GM23338 (cell line): Measurements from ENCODE around the gene E4F1. TPM values are rescaled to one million over a fixed set of nuclear protein-coding genes. Genes with fewer than 3 reads are reported as not detected.

Experiments
- ATAC-seq: fragments of 200-7000 bp; cut with Tn5 transposase; 3 replicates; pipeline ENCODE4 v1.9.1; 2020
- DNase-seq: peaks from one replicate; pipeline ENCODE4 v3.0.0-alpha.2; 2015; ENCODE audit warnings: low spot score
- H2AFZ ChIP-seq: fragments of 200-600 bp; sonication (generic); 2 replicates; pipeline ENCODE4 v1.8.0; 2016; ENCODE audit warnings: antibody characterized with exemption, mild to moderate bottlenecking, moderate library complexity
- H3F3A ChIP-seq: fragments of 200-600 bp; sonication (generic); replicated peaks from 2 replicates; pipeline ENCODE4 v1.8.0; 2017; ENCODE audit warnings: antibody characterized with exemption, mixed run types, low read depth
- H3K27ac ChIP-seq: fragments of 200-600 bp; sonication (generic); 2 replicates; pipeline ENCODE4 v1.6.1; 2016; ENCODE audit warnings: low read depth
- H3K27me3 ChIP-seq: fragments of 200-600 bp; sonication (generic); 2 replicates; pipeline ENCODE4 v1.8.0; 2016; ENCODE audit warnings: mild to moderate bottlenecking, mixed run types, moderate library complexity; ENCODE audit not compliant: insufficient read depth
- H3K36me3 ChIP-seq: fragments of 200-600 bp; sonication (generic); 2 replicates; pipeline ENCODE4 v1.8.0; 2016; ENCODE audit warnings: mild to moderate bottlenecking; ENCODE audit not compliant: insufficient read depth
- H3K4me1 ChIP-seq: fragments of 200-600 bp; sonication (generic); 2 replicates; pipeline ENCODE4 v1.8.0; 2016; ENCODE audit warnings: mild to moderate bottlenecking, moderate library complexity; ENCODE audit not compliant: insufficient read depth
- H3K4me2 ChIP-seq: fragments of 200-600 bp; sonication (generic); 2 replicates; pipeline ENCODE4 v1.7.1; 2017; ENCODE audit warnings: mixed run types
- H3K4me3 ChIP-seq: fragments of 200-600 bp; sonication (generic); 2 replicates; pipeline ENCODE4 v1.6.1; 2016; ENCODE audit warnings: mixed run types
- H3K79me2 ChIP-seq: fragments of 200-600 bp; sonication (generic); replicated peaks from 2 replicates; pipeline ENCODE4 v1.8.0; 2017; ENCODE audit warnings: mild to moderate bottlenecking; ENCODE audit not compliant: insufficient read depth
- H3K9me2 ChIP-seq: fragments of 200-600 bp; sonication (generic); 2 replicates; pipeline ENCODE4 v1.8.0; 2017; ENCODE audit not compliant: insufficient read depth
- H4K20me1 ChIP-seq: fragments of 200-600 bp; sonication (generic); replicated peaks from 2 replicates; pipeline ENCODE4 v1.8.0; 2017; ENCODE audit warnings: mild to moderate bottlenecking; ENCODE audit not compliant: insufficient read depth
- H3K27ac Mint-ChIP-seq: 2 replicates; pipeline ENCODE4 v1.8.0; 2020; ENCODE audit warnings: inconsistent platforms, mild to moderate bottlenecking, moderate library complexity, mixed read lengths
- H3K27me3 Mint-ChIP-seq: 3 replicates; pipeline ENCODE4 v1.8.0; 2022; ENCODE audit warnings: low read depth, mild to moderate bottlenecking, moderate library complexity, mixed read lengths, inconsistent platforms; ENCODE audit not compliant: insufficient read depth, poor library complexity
- H3K36me3 Mint-ChIP-seq: 3 replicates; pipeline ENCODE4 v1.8.0; 2021; ENCODE audit warnings: low read depth, mild to moderate bottlenecking, inconsistent platforms, moderate library complexity, mixed read lengths
- H3K4me1 Mint-ChIP-seq: 3 replicates; pipeline ENCODE4 v1.8.0; 2020; ENCODE audit warnings: mild to moderate bottlenecking, inconsistent platforms, mixed read lengths
- H3K4me3 Mint-ChIP-seq: 3 replicates; pipeline ENCODE4 v1.8.0; 2021; ENCODE audit warnings: moderate library complexity, mild to moderate bottlenecking, inconsistent platforms, mixed read lengths
- H3K9me3 Mint-ChIP-seq: 3 replicates; pipeline ENCODE4 v1.8.0; 2020; ENCODE audit warnings: moderate library complexity, mild to moderate bottlenecking, inconsistent platforms, mixed read lengths
- CREB1 ChIP-seq: fragments of 250-450 bp; sonication (Bioruptor Pico); IDR thresholded peaks from 2 replicates; pipeline ENCODE4 v1.5.0; 2020; ENCODE audit warnings: low read depth, mild to moderate bottlenecking, moderate library complexity
- EZH2 ChIP-seq: fragments of 200-600 bp; sonication (generic); IDR thresholded peaks from one replicate; pipeline ENCODE4 v1.8.0; 2017; ENCODE audit warnings: antibody characterized with exemption, mild to moderate bottlenecking, low read depth; ENCODE audit not compliant: unreplicated experiment
- EZH2phosphoT487 ChIP-seq: fragments of 200-600 bp; sonication (generic); IDR thresholded peaks from one replicate; pipeline ENCODE4 v1.8.1; 2018; ENCODE audit warnings: antibody characterized with exemption; ENCODE audit not compliant: unreplicated experiment
- JUNB ChIP-seq: IDR thresholded peaks from one replicate; pipeline ENCODE4 v1.6.1; 2016; ENCODE audit warnings: antibody characterized with exemption; ENCODE audit not compliant: unreplicated experiment
- NANOG ChIP-seq: IDR thresholded peaks from 2 replicates; pipeline ENCODE4 v1.6.1; 2016; ENCODE audit warnings: antibody characterized with exemption, borderline replicate concordance
- POLR2AphosphoS5 ChIP-seq: IDR thresholded peaks from 2 replicates; pipeline ENCODE4 v1.6.1; 2016; ENCODE audit warnings: antibody characterized with exemption, low read depth
- STAT1 ChIP-seq: IDR thresholded peaks from one replicate; pipeline ENCODE4 v1.6.1; 2016; ENCODE audit warnings: antibody characterized with exemption; ENCODE audit not compliant: unreplicated experiment
- ZNF114 ChIP-seq: fragments of 250-450 bp; sonication (Bioruptor Pico); IDR thresholded peaks from 2 replicates; pipeline ENCODE4 v1.5.0; 2020; ENCODE audit warnings: mild to moderate bottlenecking, moderate library complexity
- ZNF331 ChIP-seq: fragments of 250-450 bp; sonication (Bioruptor Pico); IDR thresholded peaks from 2 replicates; pipeline ENCODE4 v1.5.0; 2020; ENCODE audit warnings: low read depth, mild to moderate bottlenecking, moderate library complexity
- polyA plus RNA-seq: library from polyadenylated mRNA; unstranded; fragments of >200 nt; fragmentation: Nextera tagmentation; extraction: Ambion mirVana; gene quantifications from 2 replicates; pipeline ENCODE4 v1.2.1, GENCODE V29; 2016
- total RNA-seq: library from RNA; depleted of rRNA; stranded (reverse); fragments of >200 nt; shearing (Covaris generic); gene quantifications from 2 replicates; pipeline ENCODE4 v1.2.3, GENCODE V29; 2014
- TF ChIP-seq, protein P1 (sequence below): fragments of 250-450 bp; sonication (Bioruptor Pico); IDR thresholded peaks from 2 replicates; pipeline ENCODE4 v1.5.0; 2020; ENCODE audit warnings: mild to moderate bottlenecking, moderate library complexity
- TF ChIP-seq, protein P2 (sequence below): IDR thresholded peaks from 2 replicates; pipeline ENCODE4 v1.6.1; 2016; ENCODE audit warnings: antibody characterized with exemption
- TF ChIP-seq, protein P3 (sequence below), 2 experiments: fragments of 200-600 bp in 1 of 2; sonication (generic) in 1 of 2; conservative IDR thresholded peaks; 2 replicates each; pipeline versions ENCODE4 v1.5.1 to v1.6.1; 2016 to 2017; ENCODE audit warnings: antibody characterized with exemption in 2 of 2, low read depth in 2 of 2, mild to moderate bottlenecking in 2 of 2, moderate library complexity in 1 of 2
- TF ChIP-seq, protein P4 (sequence below): IDR thresholded peaks from one replicate; pipeline ENCODE4 v1.6.1; 2018; ENCODE audit warnings: antibody characterized with exemption; ENCODE audit not compliant: unreplicated experiment

Gene E4F1
- total and polyA plus RNA-seq, 2 experiments from 2014 or later = 22.6 to 45.5 TPM

DNA sequence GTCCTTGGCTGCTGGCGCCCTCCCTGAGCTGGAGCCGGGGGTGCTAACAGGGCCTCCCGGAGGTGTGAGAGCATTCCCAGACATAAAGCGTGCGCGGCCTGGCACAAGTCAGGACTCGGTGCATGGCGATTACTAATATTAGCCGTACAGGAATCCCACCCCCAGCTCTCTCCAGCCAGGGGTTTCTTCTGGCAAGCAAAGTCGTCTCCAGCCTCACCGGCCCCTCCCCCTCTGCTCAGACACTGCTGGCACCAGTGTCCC lies 32.0 kb upstream of the E4F1 start:
- ATAC-seq (no peak), DNase-seq (no peak)
- no peaks in the 10 kb centered on the region for H3K9me3 Mint-ChIP-seq
- TF ChIP-seq EZH2 (no peak), CREB1 (no peak), NANOG (no peak), ZNF114 (no peak), EZH2phosphoT487 (no peak), STAT1 (no peak), JUNB (no peak), ZNF331 (CRISPR knock-in tag) (no peak), POLR2AphosphoS5 (no peak)
- TF ChIP-seq, protein P1, sequence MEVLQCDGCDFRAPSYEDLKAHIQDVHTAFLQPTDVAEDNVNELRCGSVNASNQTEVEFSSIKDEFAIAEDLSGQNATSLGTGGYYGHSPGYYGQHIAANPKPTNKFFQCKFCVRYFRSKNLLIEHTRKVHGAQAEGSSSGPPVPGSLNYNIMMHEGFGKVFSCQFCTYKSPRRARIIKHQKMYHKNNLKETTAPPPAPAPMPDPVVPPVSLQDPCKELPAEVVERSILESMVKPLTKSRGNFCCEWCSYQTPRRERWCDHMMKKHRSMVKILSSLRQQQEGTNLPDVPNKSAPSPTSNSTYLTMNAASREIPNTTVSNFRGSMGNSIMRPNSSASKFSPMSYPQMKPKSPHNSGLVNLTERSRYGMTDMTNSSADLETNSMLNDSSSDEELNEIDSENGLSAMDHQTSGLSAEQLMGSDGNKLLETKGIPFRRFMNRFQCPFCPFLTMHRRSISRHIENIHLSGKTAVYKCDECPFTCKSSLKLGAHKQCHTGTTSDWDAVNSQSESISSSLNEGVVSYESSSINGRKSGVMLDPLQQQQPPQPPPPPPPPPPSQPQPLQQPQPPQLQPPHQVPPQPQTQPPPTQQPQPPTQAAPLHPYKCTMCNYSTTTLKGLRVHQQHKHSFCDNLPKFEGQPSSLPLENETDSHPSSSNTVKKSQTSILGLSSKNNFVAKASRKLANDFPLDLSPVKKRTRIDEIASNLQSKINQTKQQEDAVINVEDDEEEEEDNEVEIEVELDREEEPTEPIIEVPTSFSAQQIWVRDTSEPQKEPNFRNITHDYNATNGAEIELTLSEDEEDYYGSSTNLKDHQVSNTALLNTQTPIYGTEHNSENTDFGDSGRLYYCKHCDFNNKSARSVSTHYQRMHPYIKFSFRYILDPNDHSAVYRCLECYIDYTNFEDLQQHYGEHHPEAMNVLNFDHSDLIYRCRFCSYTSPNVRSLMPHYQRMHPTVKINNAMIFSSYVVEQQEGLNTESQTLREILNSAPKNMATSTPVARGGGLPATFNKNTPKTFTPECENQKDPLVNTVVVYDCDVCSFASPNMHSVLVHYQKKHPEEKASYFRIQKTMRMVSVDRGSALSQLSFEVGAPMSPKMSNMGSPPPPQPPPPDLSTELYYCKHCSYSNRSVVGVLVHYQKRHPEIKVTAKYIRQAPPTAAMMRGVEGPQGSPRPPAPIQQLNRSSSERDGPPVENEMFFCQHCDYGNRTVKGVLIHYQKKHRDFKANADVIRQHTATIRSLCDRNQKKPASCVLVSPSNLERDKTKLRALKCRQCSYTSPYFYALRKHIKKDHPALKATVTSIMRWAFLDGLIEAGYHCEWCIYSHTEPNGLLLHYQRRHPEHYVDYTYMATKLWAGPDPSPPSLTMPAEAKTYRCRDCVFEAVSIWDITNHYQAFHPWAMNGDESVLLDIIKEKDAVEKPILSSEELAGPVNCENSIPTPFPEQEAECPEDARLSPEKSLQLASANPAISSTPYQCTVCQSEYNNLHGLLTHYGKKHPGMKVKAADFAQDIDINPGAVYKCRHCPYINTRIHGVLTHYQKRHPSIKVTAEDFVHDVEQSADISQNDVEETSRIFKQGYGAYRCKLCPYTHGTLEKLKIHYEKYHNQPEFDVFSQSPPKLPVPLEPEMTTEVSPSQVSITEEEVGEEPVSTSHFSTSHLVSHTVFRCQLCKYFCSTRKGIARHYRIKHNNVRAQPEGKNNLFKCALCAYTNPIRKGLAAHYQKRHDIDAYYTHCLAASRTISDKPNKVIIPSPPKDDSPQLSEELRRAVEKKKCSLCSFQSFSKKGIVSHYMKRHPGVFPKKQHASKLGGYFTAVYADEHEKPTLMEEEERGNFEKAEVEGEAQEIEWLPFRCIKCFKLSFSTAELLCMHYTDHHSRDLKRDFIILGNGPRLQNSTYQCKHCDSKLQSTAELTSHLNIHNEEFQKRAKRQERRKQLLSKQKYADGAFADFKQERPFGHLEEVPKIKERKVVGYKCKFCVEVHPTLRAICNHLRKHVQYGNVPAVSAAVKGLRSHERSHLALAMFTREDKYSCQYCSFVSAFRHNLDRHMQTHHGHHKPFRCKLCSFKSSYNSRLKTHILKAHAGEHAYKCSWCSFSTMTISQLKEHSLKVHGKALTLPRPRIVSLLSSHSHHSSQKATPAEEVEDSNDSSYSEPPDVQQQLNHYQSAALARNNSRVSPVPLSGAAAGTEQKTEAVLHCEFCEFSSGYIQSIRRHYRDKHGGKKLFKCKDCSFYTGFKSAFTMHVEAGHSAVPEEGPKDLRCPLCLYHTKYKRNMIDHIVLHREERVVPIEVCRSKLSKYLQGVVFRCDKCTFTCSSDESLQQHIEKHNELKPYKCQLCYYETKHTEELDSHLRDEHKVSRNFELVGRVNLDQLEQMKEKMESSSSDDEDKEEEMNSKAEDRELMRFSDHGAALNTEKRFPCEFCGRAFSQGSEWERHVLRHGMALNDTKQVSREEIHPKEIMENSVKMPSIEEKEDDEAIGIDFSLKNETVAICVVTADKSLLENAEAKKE (CRISPR knock-in tag) = no peak
- TF ChIP-seq, protein P2, sequence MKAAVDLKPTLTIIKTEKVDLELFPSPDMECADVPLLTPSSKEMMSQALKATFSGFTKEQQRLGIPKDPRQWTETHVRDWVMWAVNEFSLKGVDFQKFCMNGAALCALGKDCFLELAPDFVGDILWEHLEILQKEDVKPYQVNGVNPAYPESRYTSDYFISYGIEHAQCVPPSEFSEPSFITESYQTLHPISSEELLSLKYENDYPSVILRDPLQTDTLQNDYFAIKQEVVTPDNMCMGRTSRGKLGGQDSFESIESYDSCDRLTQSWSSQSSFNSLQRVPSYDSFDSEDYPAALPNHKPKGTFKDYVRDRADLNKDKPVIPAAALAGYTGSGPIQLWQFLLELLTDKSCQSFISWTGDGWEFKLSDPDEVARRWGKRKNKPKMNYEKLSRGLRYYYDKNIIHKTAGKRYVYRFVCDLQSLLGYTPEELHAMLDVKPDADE = no peak
- TF ChIP-seq, protein P3, sequence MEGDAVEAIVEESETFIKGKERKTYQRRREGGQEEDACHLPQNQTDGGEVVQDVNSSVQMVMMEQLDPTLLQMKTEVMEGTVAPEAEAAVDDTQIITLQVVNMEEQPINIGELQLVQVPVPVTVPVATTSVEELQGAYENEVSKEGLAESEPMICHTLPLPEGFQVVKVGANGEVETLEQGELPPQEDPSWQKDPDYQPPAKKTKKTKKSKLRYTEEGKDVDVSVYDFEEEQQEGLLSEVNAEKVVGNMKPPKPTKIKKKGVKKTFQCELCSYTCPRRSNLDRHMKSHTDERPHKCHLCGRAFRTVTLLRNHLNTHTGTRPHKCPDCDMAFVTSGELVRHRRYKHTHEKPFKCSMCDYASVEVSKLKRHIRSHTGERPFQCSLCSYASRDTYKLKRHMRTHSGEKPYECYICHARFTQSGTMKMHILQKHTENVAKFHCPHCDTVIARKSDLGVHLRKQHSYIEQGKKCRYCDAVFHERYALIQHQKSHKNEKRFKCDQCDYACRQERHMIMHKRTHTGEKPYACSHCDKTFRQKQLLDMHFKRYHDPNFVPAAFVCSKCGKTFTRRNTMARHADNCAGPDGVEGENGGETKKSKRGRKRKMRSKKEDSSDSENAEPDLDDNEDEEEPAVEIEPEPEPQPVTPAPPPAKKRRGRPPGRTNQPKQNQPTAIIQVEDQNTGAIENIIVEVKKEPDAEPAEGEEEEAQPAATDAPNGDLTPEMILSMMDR (conservative IDR thresholded peaks at IDR 0.05; ENCODE audit: low read depth in 2 of 2) = no peak
- TF ChIP-seq, protein P4, sequence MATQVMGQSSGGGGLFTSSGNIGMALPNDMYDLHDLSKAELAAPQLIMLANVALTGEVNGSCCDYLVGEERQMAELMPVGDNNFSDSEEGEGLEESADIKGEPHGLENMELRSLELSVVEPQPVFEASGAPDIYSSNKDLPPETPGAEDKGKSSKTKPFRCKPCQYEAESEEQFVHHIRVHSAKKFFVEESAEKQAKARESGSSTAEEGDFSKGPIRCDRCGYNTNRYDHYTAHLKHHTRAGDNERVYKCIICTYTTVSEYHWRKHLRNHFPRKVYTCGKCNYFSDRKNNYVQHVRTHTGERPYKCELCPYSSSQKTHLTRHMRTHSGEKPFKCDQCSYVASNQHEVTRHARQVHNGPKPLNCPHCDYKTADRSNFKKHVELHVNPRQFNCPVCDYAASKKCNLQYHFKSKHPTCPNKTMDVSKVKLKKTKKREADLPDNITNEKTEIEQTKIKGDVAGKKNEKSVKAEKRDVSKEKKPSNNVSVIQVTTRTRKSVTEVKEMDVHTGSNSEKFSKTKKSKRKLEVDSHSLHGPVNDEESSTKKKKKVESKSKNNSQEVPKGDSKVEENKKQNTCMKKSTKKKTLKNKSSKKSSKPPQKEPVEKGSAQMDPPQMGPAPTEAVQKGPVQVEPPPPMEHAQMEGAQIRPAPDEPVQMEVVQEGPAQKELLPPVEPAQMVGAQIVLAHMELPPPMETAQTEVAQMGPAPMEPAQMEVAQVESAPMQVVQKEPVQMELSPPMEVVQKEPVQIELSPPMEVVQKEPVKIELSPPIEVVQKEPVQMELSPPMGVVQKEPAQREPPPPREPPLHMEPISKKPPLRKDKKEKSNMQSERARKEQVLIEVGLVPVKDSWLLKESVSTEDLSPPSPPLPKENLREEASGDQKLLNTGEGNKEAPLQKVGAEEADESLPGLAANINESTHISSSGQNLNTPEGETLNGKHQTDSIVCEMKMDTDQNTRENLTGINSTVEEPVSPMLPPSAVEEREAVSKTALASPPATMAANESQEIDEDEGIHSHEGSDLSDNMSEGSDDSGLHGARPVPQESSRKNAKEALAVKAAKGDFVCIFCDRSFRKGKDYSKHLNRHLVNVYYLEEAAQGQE = no peak
- Histone ChIP-seq H3K27me3 (peaks cover 11% of the 10 kb centered on the region), H3K79me2 (no peaks in the 10 kb centered on the region), H3F3A (0 out of 2 replicates have a peak, but pooled peaks cover 2% of the 10 kb centered on the region), H3K27ac (no peak overlapping the region), H3K4me2 (no peak overlapping the region), H3K4me1 (no peaks in the 10 kb centered on the region; the same call in 1 of the 2 replicates), H3K9me2 (no peaks in the 10 kb centered on the region), H3K4me3 (no peak overlapping the region), H3K36me3 (no peaks in the 10 kb centered on the region), H4K20me1 (no peaks in the 10 kb centered on the region), H2AFZ (no peak overlapping the region)
- H3K36me3 Mint-ChIP-seq = no peaks in the 10 kb centered on the region
- no peak overlapping the region for H3K27ac Mint-ChIP-seq
- peaks cover 5% of the 10 kb centered on the region for H3K27me3 Mint-ChIP-seq
- H3K4me3 Mint-ChIP-seq = no peak overlapping the region
- no peaks in the 10 kb centered on the region for H3K4me1 Mint-ChIP-seq
